A549 (cell line): Measurements from ENCODE around the gene TFF2. TPM values are rescaled to one million over a fixed set of nuclear protein-coding genes. Genes with fewer than 3 reads are reported as not detected.

Experiments
- ATAC-seq, 2 experiments: fragments of 200-7000 bp in 1 of 2; fragments of >200 bp in 1 of 2; cut with Nextera tagmentation in 1 of 2; cut with Tn5 transposase in 1 of 2; 3 replicates each; pipeline versions ENCODE4 v1.8.0 to v1.9.1; 2018 to 2020; ENCODE audit warnings: mild to moderate bottlenecking in 1 of 2, moderate library complexity in 1 of 2
- CTCF ChIA-PET: fragments of 300-600 bp; sonication (Branson Sonifier 250); formaldehyde crosslinking; extraction: SDS; loops from one replicate; lab custom pipeline; 2021; ENCODE audit warnings: antibody characterized with exemption, inconsistent platforms; lab: Yijun Ruan, JAX
- POLR2A ChIA-PET: fragments of 350-600 bp; formaldehyde crosslinking; extraction: SDS; loops from one replicate; lab custom pipeline; 2021; ENCODE audit warnings: antibody characterized with exemption, inconsistent platforms; lab: Yijun Ruan, JAX
- DNase-seq, 2 experiments: peaks; one replicate each; pipeline versions ENCODE4 v3.0.0 to v3.0.0-alpha.2; 2011 to 2016; ENCODE audit warnings: low read depth in 1 of 2, low spot score in 1 of 2
- FAIRE-seq: peaks from 2 replicates; lab custom pipeline; 2011; peaks lifted over from hg19 to GRCh38; lab: Jason Lieb, UNC
- H3K27ac ChIP-seq, 2 experiments: fragments of >200 bp; sonication (Bioruptor Twin); formaldehyde crosslinking; 3 replicates each; pipeline ENCODE4 v1.5.1; 2016 to 2017
- H3K4me1 ChIP-seq: fragments of >200 bp; sonication (Bioruptor Twin); formaldehyde crosslinking; 3 replicates; pipeline ENCODE4 v1.6.1; 2016
- H3K4me2 ChIP-seq: fragments of >200 bp; sonication (Bioruptor Twin); formaldehyde crosslinking; 3 replicates; pipeline ENCODE4 v1.6.1; 2016
- H3K4me3 ChIP-seq: fragments of >200 bp; sonication (Bioruptor Twin); formaldehyde crosslinking; 3 replicates; pipeline ENCODE4 v1.5.1; 2016
- H3K9me3 ChIP-seq: fragments of >200 bp; sonication (Bioruptor Twin); formaldehyde crosslinking; 3 replicates; pipeline ENCODE4 v1.6.1; 2016
- BHLHE40 ChIP-seq: IDR thresholded peaks from 2 replicates; pipeline ENCODE4 v1.6.1; 2012; ENCODE audit warnings: low read depth, low read length, inconsistent platforms
- CEBPB ChIP-seq, 2 experiments: fragments of >200 bp in 1 of 2; sonication (Bioruptor Twin) in 1 of 2; formaldehyde crosslinking in 1 of 2; IDR thresholded peaks; 2 replicates each; pipeline ENCODE4 v1.6.1; 2012 to 2016
- CHD2 ChIP-seq: fragments of 150-350 bp; IDR thresholded peaks from 2 replicates; pipeline ENCODE4 v1.6.1; 2014; ENCODE audit warnings: low read length; ENCODE audit not compliant: partially characterized antibody
- EHF ChIP-seq: fragments of 250-450 bp; sonication (Bioruptor Pico); IDR thresholded peaks from 2 replicates; pipeline ENCODE4 v1.5.0; 2020; ENCODE audit warnings: mild to moderate bottlenecking
- FOSB ChIP-seq: fragments of 250-450 bp; sonication (Bioruptor Pico); IDR thresholded peaks from 2 replicates; pipeline ENCODE4 v1.5.0; 2020; ENCODE audit warnings: mild to moderate bottlenecking, moderate library complexity
- FOXS1 ChIP-seq: fragments of 250-450 bp; sonication (Bioruptor Pico); IDR thresholded peaks from 2 replicates; pipeline ENCODE4 v1.5.0; 2020; ENCODE audit warnings: mild to moderate bottlenecking, moderate library complexity
- GATA3 ChIP-seq: IDR thresholded peaks from 2 replicates; pipeline ENCODE4 v1.6.1; 2012; ENCODE audit warnings: borderline replicate concordance
- HDAC2 ChIP-seq: fragments of 200-600 bp; sonication (generic); IDR thresholded peaks from 2 replicates; pipeline ENCODE4 v1.6.1; 2016
- JUNB ChIP-seq: fragments of >200 bp; sonication (Bioruptor Twin); formaldehyde crosslinking; IDR thresholded peaks from 2 replicates; pipeline ENCODE4 v1.6.1; 2016
- KDM1A ChIP-seq: fragments of 200-600 bp; sonication (generic); IDR thresholded peaks from 2 replicates; pipeline ENCODE4 v1.6.1; 2016; ENCODE audit warnings: low read depth, mild to moderate bottlenecking
- NFE2L2 ChIP-seq: fragments of 150-350 bp; conservative IDR thresholded peaks from 2 replicates; pipeline ENCODE4 v1.6.1; 2014; ENCODE audit warnings: low read length
- PHF8 ChIP-seq: fragments of 200-600 bp; sonication (generic); IDR thresholded peaks from 2 replicates; pipeline ENCODE4 v1.6.1; 2016; ENCODE audit warnings: low read depth, mild to moderate bottlenecking, antibody characterized with exemption, moderate library complexity, borderline replicate concordance
- POLR2A ChIP-seq: IDR thresholded peaks from 2 replicates; pipeline ENCODE4 v1.6.1; 2012; ENCODE audit warnings: mild to moderate bottlenecking, low read length
- RARB ChIP-seq: fragments of 250-450 bp; sonication (Bioruptor Pico); IDR thresholded peaks from 2 replicates; pipeline ENCODE4 v1.8.0; 2021; ENCODE audit warnings: mild to moderate bottlenecking, moderate library complexity
- RCOR1 ChIP-seq: fragments of 150-350 bp; IDR thresholded peaks from 2 replicates; pipeline ENCODE4 v1.6.1; 2014; ENCODE audit warnings: antibody characterized with exemption, low read length, low read depth
- RNF2 ChIP-seq: fragments of 200-600 bp; sonication (generic); IDR thresholded peaks from 2 replicates; pipeline ENCODE4 v1.6.1; 2016; ENCODE audit warnings: low read depth, mild to moderate bottlenecking, antibody characterized with exemption, moderate library complexity, borderline replicate concordance
- SREBF2 ChIP-seq: fragments of 450-650 bp; IDR thresholded peaks from 2 replicates; pipeline ENCODE4 v1.6.1; 2014; ENCODE audit warnings: mild to moderate bottlenecking, moderate library complexity
- TFCP2L1 ChIP-seq: fragments of 250-450 bp; sonication (Bioruptor Pico); IDR thresholded peaks from 2 replicates; pipeline ENCODE4 v1.5.0; 2021; ENCODE audit warnings: mild to moderate bottlenecking
- TP53 ChIP-seq: fragments of 250-450 bp; sonication (Bioruptor Pico); IDR thresholded peaks from 2 replicates; pipeline ENCODE4 v1.5.0; 2021; ENCODE audit warnings: mild to moderate bottlenecking, moderate library complexity
- ZC3H11A ChIP-seq: fragments of 450-650 bp; IDR thresholded peaks from 2 replicates; pipeline ENCODE4 v1.6.1; 2014; ENCODE audit warnings: antibody characterized with exemption, mild to moderate bottlenecking
- ZNF302 ChIP-seq: fragments of 250-450 bp; sonication (Bioruptor Pico); IDR thresholded peaks from 2 replicates; pipeline ENCODE4 v1.9.0; 2021; ENCODE audit warnings: inconsistent platforms, mild to moderate bottlenecking, moderate library complexity
- ZSCAN20 ChIP-seq: fragments of 250-450 bp; sonication (Bioruptor Pico); IDR thresholded peaks from 2 replicates; pipeline ENCODE4 v1.8.0; 2022; ENCODE audit warnings: mild to moderate bottlenecking, moderate library complexity
- WGBS: methylation state at CpG from one replicate; pipeline ENCODE4 v1.1.6; 2017; ENCODE audit errors: missing lambda C conversion rate; 5-methylcytosine and 5-hydroxymethylcytosine counted together
- polyA plus RNA-seq, 4 experiments: library from polyadenylated mRNA; depleted of rRNA in 3 of 4; stranded (reverse); fragments of >200 nt; fragmentation: RNase III in 1 of 4; extraction: RNeasy Plus Mini Kit Qiagen cat#74134 plus additional on column Dnase treatment in 1 of 4; gene quantifications; 2 replicates in 3 of 4; 3 replicates in 1 of 4; pipeline ENCODE4 v1.2.3, GENCODE V29; 2011 to 2017
- TF ChIP-seq, protein P1 (sequence below): fragments of 150-350 bp; IDR thresholded peaks from 2 replicates; pipeline ENCODE4 v1.6.1; 2014; ENCODE audit warnings: low read depth, mild to moderate bottlenecking, low read length
- TF ChIP-seq, protein P2 (sequence below): fragments of >200 bp; sonication (Bioruptor Twin); formaldehyde crosslinking; IDR thresholded peaks from 3 replicates; pipeline ENCODE4 v1.6.1; 2016
- TF ChIP-seq, protein P3 (sequence below): fragments of 450-650 bp; IDR thresholded peaks from 2 replicates; pipeline ENCODE4 v1.6.1; 2014; ENCODE audit warnings: antibody characterized with exemption
- TF ChIP-seq, protein P4 (sequence below): fragments of 200-600 bp; sonication (generic); IDR thresholded peaks from 2 replicates; pipeline ENCODE4 v1.6.1; 2016; ENCODE audit warnings: antibody characterized with exemption, mild to moderate bottlenecking, moderate library complexity
- TF ChIP-seq, protein P5 (sequence below): fragments of 250-450 bp; sonication (Bioruptor Pico); IDR thresholded peaks from 2 replicates; pipeline ENCODE4 v1.5.0; 2020; ENCODE audit warnings: low read depth, mild to moderate bottlenecking, moderate library complexity

Gene TFF2
- polyA plus RNA-seq, 2 of the 4 experiments (the other 2 are of a cell fraction) = not detected

DNA sequence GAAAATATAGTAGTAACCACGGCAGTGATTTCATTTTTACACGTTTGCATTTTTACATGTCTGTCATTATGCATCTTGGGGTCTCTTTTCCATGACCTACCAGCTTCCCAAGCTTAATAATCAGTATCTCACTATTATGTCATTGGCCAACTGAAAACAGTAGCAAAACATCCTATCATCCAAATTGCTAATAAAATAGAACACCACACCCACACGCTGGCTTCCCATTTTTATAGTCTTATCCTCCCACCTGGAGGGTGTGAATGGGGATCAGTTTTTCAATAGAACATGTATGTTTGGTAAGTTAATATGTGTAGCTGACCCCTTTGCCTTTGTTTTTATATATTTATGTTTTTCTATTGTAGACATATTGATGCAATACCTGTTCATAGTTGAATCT, 47.4 kb downstream of the TFF2 start:
- H3K4me1 ChIP-seq = no peaks in the 10 kb centered on the region
- TF ChIP-seq RNF2 (no peak), ZNF302 (CRISPR knock-in tag) (no peak), ZC3H11A (no peak), GATA3 (no peak), KDM1A (no peak), ZSCAN20 (no peak), NFE2L2 (no peak), RCOR1 (no peak), CEBPB (IDR thresholded peaks at IDR 0.05) (no peak), FOXS1 (no peak), JUNB (no peak), PHF8 (no peak), EHF (no peak), RARB (CRISPR knock-in tag) (no peak)
- TF ChIP-seq, protein P1, sequence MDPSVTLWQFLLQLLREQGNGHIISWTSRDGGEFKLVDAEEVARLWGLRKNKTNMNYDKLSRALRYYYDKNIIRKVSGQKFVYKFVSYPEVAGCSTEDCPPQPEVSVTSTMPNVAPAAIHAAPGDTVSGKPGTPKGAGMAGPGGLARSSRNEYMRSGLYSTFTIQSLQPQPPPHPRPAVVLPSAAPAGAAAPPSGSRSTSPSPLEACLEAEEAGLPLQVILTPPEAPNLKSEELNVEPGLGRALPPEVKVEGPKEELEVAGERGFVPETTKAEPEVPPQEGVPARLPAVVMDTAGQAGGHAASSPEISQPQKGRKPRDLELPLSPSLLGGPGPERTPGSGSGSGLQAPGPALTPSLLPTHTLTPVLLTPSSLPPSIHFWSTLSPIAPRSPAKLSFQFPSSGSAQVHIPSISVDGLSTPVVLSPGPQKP = no peak
- TF ChIP-seq, protein P2, sequence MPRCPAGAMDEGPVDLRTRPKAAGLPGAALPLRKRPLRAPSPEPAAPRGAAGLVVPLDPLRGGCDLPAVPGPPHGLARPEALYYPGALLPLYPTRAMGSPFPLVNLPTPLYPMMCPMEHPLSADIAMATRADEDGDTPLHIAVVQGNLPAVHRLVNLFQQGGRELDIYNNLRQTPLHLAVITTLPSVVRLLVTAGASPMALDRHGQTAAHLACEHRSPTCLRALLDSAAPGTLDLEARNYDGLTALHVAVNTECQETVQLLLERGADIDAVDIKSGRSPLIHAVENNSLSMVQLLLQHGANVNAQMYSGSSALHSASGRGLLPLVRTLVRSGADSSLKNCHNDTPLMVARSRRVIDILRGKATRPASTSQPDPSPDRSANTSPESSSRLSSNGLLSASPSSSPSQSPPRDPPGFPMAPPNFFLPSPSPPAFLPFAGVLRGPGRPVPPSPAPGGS = no peak
- TF ChIP-seq, all 56 proteins: peak for 0
- no peaks in the 10 kb centered on the region for H3K9me3 ChIP-seq
- no peak for FAIRE-seq
- DNase-seq = no peak
- no peak for ATAC-seq
- CTCF ChIA-PET = interaction anchor here (0.7 to 1.6 kb wide), 2 partner anchors 54 to 158 kb away, joined by 3 to 4 read pairs; no protein-coding TSS in a partner anchor
- 49% methylated on average over 3 of the region's 3 CpGs for WGBS
- H3K4me3 ChIP-seq = no peak overlapping the region
- POLR2A ChIA-PET = no interaction called here
- H3K4me2 ChIP-seq = no peak overlapping the region
- no peak overlapping the region for H3K27ac ChIP-seq

DNA sequence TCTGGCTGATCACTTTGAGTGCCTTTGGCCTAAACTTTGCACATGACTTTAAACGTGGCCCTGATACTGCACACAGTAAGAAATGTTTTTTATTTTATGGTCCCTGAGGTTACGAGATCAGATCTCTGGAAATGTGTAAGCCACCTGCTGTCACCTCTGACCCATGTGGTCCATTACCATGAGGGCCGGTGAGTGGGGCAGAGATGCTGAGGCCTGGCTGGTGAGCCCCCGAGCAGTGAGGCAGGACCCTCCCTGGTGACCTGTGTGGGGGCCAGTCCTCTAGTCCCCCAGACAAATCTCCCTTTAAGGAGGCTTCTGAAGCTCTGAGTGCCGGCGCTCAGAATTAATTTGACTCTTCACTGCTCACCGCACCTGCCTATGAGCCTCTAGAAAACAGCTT, 48.0 kb downstream of the TFF2 start:
- H3K4me3 ChIP-seq = no peak overlapping the region
- POLR2A ChIA-PET = no interaction called here
- no peak for DNase-seq
- no peaks in the 10 kb centered on the region for H3K9me3 ChIP-seq
- no peak for TF ChIP-seq HDAC2
- no peak for FAIRE-seq
- H3K4me2 ChIP-seq = no peak overlapping the region
- CTCF ChIA-PET = interaction anchor here (0.7 to 1.6 kb wide), 2 partner anchors 53 to 158 kb away, joined by 3 to 4 read pairs; no protein-coding TSS in a partner anchor
- no peak overlapping the region for H3K27ac ChIP-seq
- no peaks in the 10 kb centered on the region for H3K4me1 ChIP-seq
- WGBS = 59% methylated on average over 7 of the region's 7 CpGs
- ATAC-seq = no peak

DNA sequence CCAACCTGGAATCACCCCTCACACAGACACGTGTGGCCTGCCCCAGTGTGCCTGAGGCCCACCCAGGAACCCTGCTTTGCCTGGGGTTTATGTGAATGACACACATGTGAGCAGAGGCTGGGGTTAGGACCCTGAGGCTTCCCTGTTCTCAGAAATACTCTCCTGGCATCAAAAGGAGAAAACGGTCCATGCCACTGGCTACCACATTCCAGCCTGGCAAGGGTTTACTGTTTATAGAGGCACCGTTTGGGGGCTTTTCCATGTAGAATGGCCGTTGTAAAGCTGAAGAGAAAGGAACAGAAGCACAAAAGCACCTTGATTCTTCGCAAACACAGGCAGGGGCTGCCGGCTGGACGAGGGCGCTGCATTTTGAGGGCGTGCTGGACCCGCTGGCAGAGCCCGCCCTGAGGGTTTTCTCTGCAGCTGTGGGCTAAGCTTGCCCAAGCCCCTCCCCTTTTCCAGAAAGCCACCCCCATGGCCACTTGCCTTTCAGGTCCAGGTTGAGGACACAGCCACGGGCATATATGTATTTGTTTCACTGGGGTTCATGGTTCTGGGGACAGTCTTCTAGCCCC, 48.6 kb downstream of the TFF2 start:
- WGBS = 62% methylated on average over 10 of the region's 12 CpGs
- no peaks in the 10 kb centered on the region for H3K4me1 ChIP-seq
- no peak for FAIRE-seq
- no peak overlapping the region for H3K27ac ChIP-seq
- no peak overlapping the region for H3K4me2 ChIP-seq
- ChIA-PET CTCF (interaction anchor here (1.4 to 3.8 kb wide), 3 partner anchors 8 to 157 kb away, joined by 3 to 15 read pairs (median 3); no protein-coding TSS in a partner anchor), POLR2A (no interaction called here)
- no peak for ATAC-seq
- no peak overlapping the region for H3K4me3 ChIP-seq
- H3K9me3 ChIP-seq = no peaks in the 10 kb centered on the region
- DNase-seq = no peak
- TF ChIP-seq, protein P3, sequence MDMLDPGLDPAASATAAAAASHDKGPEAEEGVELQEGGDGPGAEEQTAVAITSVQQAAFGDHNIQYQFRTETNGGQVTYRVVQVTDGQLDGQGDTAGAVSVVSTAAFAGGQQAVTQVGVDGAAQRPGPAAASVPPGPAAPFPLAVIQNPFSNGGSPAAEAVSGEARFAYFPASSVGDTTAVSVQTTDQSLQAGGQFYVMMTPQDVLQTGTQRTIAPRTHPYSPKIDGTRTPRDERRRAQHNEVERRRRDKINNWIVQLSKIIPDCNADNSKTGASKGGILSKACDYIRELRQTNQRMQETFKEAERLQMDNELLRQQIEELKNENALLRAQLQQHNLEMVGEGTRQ = no peak
- TF ChIP-seq FOSB (CRISPR knock-in tag) (no peak), SREBF2 (no peak), TP53 (no peak), POLR2A (no peak), BHLHE40 (no peak), ZC3H11A (no peak), CHD2 (no peak), TFCP2L1 (CRISPR knock-in tag) (no peak)
- TF ChIP-seq, protein P1 = no peak
- TF ChIP-seq, protein P4, sequence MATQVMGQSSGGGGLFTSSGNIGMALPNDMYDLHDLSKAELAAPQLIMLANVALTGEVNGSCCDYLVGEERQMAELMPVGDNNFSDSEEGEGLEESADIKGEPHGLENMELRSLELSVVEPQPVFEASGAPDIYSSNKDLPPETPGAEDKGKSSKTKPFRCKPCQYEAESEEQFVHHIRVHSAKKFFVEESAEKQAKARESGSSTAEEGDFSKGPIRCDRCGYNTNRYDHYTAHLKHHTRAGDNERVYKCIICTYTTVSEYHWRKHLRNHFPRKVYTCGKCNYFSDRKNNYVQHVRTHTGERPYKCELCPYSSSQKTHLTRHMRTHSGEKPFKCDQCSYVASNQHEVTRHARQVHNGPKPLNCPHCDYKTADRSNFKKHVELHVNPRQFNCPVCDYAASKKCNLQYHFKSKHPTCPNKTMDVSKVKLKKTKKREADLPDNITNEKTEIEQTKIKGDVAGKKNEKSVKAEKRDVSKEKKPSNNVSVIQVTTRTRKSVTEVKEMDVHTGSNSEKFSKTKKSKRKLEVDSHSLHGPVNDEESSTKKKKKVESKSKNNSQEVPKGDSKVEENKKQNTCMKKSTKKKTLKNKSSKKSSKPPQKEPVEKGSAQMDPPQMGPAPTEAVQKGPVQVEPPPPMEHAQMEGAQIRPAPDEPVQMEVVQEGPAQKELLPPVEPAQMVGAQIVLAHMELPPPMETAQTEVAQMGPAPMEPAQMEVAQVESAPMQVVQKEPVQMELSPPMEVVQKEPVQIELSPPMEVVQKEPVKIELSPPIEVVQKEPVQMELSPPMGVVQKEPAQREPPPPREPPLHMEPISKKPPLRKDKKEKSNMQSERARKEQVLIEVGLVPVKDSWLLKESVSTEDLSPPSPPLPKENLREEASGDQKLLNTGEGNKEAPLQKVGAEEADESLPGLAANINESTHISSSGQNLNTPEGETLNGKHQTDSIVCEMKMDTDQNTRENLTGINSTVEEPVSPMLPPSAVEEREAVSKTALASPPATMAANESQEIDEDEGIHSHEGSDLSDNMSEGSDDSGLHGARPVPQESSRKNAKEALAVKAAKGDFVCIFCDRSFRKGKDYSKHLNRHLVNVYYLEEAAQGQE = no peak
- TF ChIP-seq, protein P5, sequence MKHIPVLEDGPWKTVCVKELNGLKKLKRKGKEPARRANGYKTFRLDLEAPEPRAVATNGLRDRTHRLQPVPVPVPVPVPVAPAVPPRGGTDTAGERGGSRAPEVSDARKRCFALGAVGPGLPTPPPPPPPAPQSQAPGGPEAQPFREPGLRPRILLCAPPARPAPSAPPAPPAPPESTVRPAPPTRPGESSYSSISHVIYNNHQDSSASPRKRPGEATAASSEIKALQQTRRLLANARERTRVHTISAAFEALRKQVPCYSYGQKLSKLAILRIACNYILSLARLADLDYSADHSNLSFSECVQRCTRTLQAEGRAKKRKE (CRISPR knock-in tag) = no peak
